COLO668 (cell line): ENCODE data around the gene KLF16.

ENCODE experiments used
- DNase-seq: peaks from one replicate; lab custom pipeline; 2025; ENCODE audit not compliant: unreplicated experiment; lab: John Stamatoyannopoulos, UW

KLF16 gene

DNA sequence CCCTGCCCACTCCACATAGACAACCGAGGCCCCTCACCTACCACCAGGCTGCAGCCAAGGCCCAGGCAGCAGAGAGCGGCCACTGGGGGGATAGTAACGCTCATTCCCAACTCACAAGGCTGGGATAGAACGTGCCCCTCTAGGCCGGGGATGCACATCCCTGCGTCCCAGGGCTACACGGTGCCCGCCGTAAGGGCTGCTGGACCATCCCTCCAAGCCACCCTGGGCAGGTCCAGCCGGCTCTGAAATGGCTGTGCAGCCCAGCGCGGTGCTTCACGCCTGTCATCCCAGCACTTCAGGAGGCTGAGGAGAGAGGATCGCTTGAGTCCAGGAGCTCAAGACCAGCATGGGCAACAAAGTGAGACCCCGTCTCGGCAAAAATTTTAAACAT is 18.3 kb downstream of the KLF16 start:
- no peak for DNase-seq

DNA sequence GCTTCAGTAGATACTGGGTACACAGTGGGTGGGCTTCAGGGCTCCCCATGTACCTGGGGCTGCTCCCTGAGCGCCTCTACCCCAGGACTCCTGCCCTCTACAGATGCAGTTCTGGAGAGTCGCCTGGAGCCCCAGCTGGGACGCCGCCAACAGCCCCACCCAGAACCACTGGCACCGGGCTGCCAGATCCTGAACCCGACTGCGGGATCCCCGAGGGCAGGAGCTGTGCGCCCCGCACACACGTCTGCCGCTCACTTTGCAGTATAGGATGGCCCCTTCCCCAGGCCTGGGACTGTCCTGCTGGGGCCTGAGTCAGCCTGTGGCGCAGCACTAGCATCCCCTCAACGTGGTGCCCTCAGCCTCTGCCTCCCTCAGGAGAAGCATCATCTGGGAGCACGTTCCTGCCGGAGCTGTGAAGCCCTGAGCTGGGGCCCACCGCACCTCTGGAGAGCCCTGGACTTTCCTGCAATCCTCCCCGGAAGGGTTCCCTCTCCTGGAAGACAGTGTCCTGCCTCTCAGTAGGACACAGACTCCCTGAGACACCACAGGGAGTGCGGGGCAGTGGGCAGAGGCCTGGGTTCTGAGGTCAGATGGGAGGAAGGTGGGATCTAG is 18.8 kb downstream of the KLF16 start:
- DNase-seq = no peak

DNA sequence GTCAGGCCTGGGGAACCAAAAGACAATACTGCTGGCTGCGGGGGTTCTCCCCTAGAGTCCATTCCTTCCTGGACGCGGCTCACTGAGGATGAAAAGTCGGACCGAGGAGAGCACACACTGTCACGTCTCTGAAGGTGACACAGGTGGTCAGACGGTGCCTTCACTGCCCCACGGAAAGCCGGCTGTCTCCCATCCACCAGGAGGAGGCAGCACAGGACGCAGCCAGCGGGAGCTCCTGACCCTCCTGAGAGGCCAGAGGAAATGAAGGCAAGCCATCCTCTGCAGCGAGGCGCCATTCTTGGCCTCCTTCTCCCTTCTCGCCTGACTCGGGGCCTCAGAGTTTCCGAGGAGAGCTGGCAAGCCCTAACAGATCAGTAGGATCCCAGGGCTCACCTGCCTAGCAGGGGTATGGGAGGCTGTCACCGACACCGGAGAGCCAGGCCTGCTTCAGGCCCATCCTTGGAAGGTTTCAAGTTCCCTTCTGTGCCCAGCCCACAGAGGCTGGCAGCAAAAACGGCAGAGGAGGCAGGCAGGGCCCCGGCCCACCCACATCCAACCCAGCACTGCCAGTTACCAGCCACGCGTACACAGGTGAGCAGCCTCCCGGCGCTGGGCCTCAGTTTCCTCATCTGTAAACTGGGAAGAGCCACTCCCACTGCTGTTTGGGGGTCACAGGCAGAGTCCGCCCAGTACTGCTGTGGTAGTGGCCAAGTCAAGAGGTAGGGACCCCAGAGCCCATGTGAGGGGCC is 19.6 kb downstream of the KLF16 start:
- DNase-seq = no peak

DNA sequence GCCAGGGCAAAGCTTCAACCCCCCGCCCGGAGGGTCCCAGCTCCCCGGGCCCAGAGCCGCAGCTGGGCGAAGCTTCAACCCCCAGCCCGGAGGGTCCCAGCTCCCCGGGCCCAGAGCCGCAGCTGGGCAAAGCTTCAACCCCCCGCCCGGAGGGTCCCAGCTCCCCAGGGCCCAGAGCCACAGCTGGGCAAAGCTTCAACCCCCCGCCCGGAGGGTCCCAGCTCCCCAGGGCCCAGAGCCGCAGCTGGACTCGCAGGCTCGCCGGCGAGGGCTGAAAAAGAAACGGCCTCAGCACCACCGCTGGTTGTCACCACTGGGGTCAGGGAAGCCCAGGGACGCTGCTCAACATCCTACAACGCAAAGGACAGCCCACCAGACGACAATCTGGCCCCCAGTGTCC is 20.3 kb downstream of the KLF16 start:
- no peak for DNase-seq

DNA sequence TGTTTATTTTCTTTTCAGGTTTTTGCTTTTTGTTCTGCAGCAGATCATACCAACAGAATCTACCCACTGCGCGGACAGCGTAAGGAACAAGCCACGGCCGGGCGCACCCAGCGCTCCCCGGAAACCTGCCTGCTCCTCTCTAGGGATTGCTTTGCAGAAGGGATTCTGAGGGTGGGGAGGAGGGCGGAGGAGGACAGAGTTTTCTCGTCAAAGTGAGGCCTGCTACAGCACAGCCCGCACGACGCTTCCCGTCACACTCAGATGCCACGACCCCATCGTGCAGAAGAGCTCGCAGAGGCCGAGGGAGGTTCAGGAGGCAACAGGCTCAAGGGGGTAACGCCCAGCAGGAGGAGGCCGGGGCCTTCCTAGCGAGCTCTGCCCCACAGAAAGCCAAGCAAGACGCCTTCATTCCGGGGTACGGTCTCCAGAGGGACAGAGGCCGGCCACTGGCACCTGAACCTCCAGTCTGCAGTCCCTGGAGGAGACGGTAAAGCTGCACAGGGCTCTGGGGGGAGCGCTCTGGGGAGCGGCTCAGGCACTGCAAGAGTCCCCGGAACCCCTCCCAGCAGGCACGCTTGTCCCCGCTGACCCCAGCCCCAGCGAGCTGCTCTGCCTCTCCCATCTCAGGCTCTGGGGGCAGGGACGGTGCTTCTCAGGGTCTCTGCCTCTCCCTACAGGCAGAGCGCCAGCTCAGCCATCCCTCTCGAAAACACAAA is 22.0 kb downstream of the KLF16 start:
- DNase-seq = no peak

DNA sequence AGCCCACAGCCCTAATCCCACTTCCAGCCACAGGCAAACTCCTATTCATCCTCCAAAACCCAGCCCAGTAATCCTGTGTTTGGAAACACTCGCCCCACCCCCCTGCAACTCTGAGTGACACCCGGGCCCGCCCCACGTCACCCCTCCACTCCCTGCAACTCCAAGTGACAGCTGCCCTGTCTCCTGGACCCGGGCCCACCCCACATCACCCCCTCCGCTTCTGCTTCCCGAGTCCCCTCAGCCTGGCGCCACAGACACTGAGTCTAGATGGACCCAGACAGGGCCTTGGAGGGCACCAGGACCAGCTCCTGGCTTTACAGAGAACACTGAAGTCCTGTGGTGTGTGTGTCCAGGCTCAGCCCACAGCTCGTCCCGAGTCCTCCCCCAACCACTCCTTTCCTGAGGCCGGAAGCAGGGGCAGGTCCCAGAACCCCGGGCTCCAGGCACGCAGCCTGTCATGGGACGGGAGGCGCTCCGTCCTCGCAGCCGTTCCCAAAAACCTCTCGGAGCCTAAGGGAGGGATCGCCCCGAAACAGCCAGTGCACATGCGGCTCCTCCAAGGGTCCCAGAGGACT is 22.8 kb downstream of the KLF16 start:
- DNase-seq = no peak

DNA sequence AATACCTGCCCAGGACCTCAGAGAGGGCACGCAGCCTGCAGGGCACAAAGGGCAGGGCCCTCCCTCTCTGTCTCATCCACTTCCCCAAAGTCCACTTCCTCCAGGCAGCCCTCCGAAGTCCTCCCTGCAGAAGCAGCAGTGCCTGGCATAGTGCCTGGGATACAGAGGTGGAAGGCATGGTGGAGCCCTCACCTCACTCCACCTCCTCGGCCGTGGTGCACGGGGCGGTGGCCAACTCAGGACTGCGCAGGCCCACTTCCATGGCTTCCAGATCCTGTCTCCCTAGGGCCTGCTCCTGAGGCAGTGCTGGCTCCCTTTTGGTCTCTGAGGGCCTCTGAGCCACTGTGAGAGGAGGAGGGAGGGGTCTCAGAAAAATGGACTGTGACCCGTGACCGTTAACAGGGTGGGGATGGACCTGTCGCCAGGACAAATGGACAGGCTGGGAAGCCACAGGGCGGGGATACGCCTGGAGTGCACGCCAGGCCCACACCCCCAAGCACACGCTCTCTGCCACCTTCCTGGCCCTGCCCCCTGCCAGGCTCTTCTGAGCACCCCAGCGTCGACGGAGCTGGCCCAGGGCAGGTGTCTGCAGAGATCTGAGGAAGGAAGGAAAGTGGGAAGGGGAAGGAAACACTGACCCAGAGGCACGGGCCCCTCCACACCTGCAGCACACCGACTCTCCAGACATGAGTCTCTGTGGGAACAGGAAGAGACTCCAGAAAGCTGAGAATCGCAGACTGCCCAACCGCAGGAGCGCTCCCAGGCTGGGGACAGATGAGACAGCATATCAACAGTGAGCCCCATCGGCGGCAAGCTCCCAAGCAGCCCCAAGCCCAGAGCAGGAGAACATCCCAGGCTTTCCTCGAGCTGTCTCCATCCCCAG is 23.5 kb downstream of the KLF16 start:
- DNase-seq = no peak

DNA sequence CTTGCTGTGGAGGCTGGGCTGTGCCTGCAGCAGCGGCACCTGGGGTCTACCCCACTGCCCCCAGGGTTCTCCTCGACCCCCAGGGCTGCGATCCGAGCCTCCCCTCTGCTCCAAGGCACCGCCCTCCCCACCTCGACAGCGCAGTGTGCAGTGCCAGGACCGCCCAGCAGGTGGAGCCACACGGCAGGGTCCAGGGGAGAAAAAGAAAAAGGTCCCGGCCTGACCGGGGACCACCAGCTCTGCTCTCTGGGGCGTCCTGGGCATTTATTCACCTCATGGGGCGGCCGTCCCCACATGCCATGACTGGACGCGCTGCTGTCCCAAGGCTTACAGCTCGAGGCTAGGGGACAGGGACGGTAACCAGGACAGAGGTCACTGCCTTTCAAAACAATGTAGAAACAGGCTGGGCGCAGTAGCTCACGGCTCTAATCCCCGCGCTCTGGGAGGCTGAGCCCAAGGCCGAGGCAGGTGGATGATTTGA is 25.7 kb downstream of the KLF16 start:
- peak; percentile 24 for DNase-seq

DNA sequence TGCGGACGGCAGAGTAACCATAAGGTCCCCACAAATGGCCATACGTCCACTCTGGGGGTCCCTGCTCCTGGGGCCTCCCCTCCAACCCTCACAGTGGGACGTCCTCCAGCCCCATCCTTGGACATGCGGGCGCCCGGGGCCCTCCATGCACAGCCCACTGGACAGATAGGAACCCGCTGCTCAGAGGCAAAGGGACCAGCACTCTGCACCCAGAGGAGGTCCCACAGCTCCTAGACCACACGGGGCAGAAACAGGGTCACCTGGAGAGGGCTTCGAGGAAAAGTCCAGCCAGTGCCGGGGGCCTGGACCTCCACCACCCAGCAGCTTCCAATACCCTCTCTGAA is 26.2 kb downstream of the KLF16 start:
- DNase-seq = no peak

DNA sequence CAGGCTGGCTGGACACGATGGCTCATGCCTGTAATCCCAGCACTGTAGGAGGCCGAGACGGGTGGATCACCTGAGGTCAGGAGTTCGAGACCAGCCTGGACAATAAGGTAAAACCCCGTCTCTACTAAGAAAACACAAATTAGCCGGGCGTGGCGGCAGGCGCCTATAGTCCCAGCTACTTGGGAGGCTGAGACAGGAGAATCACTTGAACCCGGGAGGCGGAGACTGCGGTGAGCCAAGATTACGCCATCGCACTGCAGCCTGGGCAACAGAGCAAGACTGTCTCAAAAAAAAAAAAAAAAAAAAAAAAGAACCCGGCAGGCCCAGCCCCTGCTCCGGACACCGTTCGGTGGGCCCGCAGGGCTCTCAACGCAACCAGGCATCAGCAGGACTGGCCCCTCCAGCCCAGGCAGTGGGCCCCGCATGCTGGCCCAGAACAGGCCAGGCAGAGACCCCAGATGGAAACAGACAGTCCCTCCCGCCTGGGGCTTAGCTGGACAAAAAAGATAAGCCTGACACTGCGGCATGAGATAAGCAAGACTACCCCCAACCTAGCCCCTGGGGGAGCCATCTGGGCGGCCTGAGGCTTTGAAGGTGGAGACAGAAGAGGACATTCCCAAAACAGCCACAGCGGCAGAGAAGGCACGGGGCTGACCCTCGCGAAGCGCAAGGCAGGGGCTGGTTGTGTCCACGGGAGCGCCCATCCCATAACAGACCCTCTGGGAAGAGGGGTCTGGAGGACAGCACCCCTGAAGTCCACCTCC is 26.7 kb downstream of the KLF16 start:
- no peak for DNase-seq

DNA sequence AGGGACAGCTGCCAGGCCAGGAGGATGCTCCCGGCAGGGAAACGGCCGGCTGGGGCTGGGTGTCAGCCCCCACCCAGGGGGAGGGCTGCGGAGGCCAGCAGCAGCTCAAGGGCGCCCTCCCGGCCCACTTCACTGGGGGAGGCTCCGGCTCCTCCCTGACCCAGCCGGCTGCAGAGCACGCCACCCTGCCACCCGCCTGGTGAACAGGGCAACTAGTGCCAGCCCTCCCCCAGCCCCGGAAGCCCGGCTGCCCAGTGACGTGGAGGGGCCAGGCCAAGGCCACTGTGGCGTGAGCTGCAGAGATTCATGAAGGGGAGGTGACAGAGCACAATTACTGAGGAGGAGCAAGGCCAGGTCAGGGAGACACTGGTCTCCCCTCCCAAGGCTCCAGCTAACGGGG is 29.8 kb downstream of the KLF16 start:
- no peak for DNase-seq

DNA sequence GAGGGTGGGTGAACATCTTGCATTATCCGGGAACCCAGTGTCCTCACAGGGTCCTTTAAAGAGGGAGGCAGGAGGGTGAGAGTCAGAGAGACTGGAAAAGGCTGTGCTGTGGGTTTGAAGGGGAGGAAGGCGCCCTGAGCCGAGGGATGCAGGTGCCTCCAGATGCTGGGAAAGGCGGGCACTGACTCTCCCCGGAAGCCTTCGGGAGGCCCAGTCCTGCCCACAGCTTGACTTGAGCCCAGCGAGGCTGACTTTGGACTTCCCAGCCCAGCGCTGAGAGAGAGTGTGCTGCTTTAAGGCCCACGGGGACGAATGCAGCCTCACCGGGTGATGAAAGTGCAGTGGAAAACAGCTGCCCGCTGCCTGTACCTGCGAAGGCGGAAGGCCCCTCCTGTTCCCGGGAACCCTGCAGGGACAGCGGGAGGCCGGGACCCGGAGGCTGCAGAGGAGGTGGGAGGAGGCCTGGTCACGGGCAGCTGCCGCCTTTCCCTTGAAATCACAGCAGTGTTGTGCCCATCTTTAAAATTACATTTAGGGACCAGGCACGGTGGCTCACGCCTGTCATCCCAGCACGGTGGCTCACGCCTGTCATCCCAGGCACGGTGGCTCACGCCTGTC is 31.2 kb downstream of the KLF16 start:
- no peak for DNase-seq

DNA sequence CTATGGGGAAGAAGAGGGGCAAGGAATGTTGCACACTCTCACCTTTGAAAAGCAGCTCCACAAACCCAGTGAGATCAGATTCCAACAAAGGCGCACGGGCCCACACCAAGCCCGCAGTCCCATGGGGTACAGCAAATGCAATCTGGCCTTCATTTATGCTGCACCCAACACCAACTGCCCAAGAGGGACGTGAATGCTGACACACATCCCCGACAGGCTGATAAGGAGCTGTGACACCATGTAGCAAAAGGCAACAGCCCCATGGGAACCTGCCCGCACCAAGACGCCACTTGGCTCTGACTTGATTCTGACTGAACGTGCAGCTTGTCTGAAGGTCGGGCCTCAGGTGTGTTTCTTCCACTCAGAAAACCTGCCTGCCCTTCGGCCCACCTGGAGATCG is 32.4 kb downstream of the KLF16 start:
- no peak for DNase-seq

DNA sequence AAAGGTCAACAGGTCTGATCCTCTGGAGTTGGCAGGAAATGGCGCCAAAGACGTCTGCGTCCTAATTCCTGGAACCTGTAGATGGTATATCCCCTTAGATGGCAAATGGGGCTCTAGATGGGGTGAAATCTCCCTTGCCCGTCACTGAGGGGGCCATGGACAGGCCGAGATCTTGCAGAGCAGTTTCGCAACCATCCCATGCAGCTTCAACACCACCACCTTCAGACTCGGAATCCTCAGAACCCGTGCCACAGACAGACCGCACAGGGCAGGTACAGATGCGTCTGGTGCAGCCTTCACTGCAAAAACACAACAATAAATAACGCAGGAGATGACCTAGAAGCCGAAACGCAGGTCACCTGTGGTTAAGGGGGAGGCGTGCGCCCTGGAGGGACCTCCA is 32.8 kb downstream of the KLF16 start:
- DNase-seq = no peak

DNA sequence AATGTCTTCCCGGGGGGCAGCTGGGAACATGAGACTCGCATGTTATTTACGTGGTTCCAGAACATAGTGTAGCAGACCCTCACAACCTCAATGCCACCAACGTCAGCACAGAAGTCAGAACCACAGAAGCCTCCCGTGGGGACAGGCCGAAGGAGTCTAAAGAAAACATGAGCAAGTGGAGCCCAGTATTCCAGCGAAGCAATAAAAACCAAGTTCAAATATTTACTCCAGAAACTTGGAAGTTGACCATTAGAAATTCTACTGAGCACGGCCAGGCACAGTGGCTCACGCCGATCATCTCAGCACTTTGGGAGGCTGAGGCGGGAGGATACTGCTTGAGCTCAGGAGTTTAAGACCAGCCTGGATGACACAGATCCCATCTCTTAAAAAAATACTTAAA is 33.4 kb downstream of the KLF16 start:
- no peak for DNase-seq

DNA sequence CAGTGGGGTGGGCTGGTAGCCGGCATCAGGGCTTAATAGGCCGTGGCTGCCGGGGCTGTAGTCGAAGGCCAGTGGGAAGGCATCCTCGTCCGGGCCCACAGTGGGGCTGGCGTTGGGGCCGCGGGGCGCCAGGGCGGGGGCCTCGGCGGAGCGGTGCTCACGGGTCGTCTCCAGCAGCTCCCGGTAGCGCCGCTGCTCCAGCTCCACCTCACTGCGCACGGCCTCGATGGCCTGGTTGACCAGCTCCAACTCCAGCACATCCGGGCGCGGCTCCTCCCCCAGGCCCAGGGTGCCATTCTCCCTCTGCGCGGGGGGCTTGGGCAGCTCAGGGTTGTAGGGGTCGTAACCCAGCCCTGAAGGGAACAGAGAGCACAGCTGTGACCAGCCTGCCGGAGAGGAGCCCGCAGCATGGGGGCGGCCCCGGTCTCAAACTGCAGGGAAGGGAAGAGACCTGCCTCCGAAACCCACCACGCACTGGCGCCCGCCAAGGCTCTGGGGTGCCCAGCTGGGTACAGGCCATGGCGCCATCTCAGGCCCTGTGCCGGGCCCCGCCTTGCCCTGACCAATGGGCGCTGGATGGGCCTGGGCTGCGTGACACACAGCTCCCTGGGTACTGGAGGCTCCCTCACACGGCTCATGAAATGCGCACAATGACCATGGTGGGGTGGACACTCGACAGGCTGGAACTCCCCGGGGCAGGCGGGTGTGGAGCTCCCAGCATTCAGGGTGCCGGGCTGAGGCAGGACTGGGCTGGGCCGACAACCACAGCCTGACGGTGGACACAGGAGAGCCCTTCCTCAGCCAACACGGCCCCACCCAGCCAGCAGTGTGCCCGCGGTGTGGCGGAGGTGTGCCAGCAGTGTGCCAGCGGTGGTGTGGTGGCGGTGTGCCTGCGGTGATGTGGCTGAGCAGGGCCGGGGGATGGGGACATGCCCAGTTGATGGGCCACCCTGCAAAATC is 34.8 kb downstream of the KLF16 start:
- DNase-seq = no peak

DNA sequence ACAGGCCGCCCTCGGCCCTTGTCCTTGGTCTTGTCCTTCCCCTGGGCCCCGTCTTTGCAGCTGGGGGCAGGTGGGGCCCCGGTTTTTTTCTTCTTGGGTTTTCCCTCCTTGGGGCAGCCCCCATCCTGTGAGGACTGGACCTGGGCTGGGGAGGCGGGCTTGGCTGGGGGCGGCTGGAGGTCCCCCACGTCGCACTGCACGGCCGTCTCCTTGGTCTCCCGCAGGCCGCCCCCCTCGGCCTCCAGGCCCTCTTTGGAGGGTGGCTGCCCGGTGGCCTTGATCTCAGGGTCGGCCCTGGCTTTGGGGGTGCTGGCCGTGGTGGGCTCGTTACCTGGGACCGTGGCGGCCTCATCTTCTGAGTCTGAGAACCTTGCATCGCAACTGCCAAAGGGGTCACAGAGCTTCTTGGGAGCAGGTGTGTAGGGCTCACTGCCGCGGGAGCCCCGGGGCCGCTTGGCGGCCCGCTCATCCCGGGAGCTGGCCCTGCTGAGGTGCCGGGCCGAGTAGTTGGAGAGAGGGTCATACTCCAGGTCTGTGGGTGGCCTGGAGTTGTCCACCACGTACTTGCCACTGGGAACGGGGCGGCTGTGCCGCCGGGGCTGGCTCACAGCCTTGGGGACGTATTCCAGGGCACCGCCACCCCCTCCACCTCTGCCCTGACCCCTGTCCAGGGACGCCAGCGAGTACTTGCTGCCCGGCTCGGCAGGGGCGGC is 35.7 kb downstream of the KLF16 start:
- no peak for DNase-seq
